CD4-positive, alpha-beta memory T cell (primary cell): ENCODE measurements around the gene SLX9. TPM values are rescaled to one million over a fixed set of nuclear protein-coding genes. Genes with fewer than 3 reads are reported as not detected.

ENCODE experiments used
- CTCF ChIA-PET: fragments of 350-600 bp; sonication (Branson Sonifier 250); formaldehyde crosslinking; loops from one replicate; lab custom pipeline; 2021; ENCODE audit warnings: inconsistent platforms; ENCODE audit not compliant: partially characterized antibody; lab: Charles Lee
- POLR2A ChIA-PET: fragments of 350-600 bp; sonication (Branson Sonifier 250); formaldehyde crosslinking; loops from one replicate; lab custom pipeline; 2021; ENCODE audit not compliant: partially characterized antibody; lab: Charles Lee
- DNase-seq, 5 donors: peaks; one replicate each; pipeline versions ENCODE4 v3.0.0 to v3.0.0-alpha.2; 2020 to 2022; ENCODE audit warnings: mixed read lengths in 1 of 5
- H3K27ac ChIP-seq: one replicate; pipeline ENCODE4 v1.7.0; 2013; ENCODE audit warnings: low read depth, low read length
- H3K27me3 ChIP-seq: 2 replicates; pipeline ENCODE4 v1.7.0; 2013; ENCODE audit warnings: mild to moderate bottlenecking, low read length, moderate library complexity; ENCODE audit not compliant: insufficient read depth
- H3K36me3 ChIP-seq: 2 replicates; pipeline ENCODE4 v1.7.0; 2013; ENCODE audit warnings: mild to moderate bottlenecking, low read length, moderate library complexity; ENCODE audit not compliant: insufficient read depth
- H3K4me1 ChIP-seq: 2 replicates; pipeline ENCODE4 v1.7.0; 2013; ENCODE audit warnings: mild to moderate bottlenecking, low read length, moderate library complexity; ENCODE audit not compliant: insufficient read depth
- H3K4me3 ChIP-seq, 2 donors: one replicate each; pipeline ENCODE4 v1.7.0; 2013; ENCODE audit warnings: low read length in 2 of 2, mild to moderate bottlenecking in 1 of 2
- H3K9me3 ChIP-seq, 2 donors: one replicate each; pipeline ENCODE4 v1.7.0; 2013; ENCODE audit warnings: low read length in 2 of 2, control low read depth in 1 of 2; ENCODE audit not compliant: control insufficient read depth in 1 of 2
- H3K27ac Mint-ChIP-seq, 7 donors: one replicate each; pipeline ENCODE4 v1.8.0; 2020 to 2021; ENCODE audit warnings: mixed read lengths in 7 of 7, mild to moderate bottlenecking in 6 of 7, inconsistent platforms in 3 of 7, moderate library complexity in 3 of 7
- H3K27me3 Mint-ChIP-seq, 2 donors: one replicate each; pipeline ENCODE4 v1.8.0; 2020 to 2021; ENCODE audit warnings: mixed read lengths in 2 of 2
- H3K36me3 Mint-ChIP-seq, 2 donors: one replicate each; pipeline ENCODE4 v1.8.0; 2020 to 2021; ENCODE audit warnings: mixed read lengths in 2 of 2, inconsistent platforms in 1 of 2, mild to moderate bottlenecking in 1 of 2
- H3K4me1 Mint-ChIP-seq, 4 donors: one replicate each; pipeline ENCODE4 v1.8.0; 2020 to 2021; ENCODE audit warnings: mixed read lengths in 4 of 4, mild to moderate bottlenecking in 1 of 4
- H3K4me3 Mint-ChIP-seq, 8 donors: one replicate each; pipeline ENCODE4 v1.8.0; 2020 to 2021; ENCODE audit warnings: mixed read lengths in 8 of 8, mild to moderate bottlenecking in 7 of 8, moderate library complexity in 6 of 8, inconsistent platforms in 3 of 8
- H3K9me3 Mint-ChIP-seq, 8 donors: one replicate each; pipeline ENCODE4 v1.8.0; 2020 to 2021; ENCODE audit warnings: mixed read lengths in 8 of 8, mild to moderate bottlenecking in 5 of 8, inconsistent platforms in 3 of 8, moderate library complexity in 1 of 8
- intact Hi-C: fragments of 100-400 bp; cut with micrococcal nuclease; formaldehyde crosslinking; loops from one replicate; pipeline ENCODE4 v1.15.1; 2023
- polyA plus RNA-seq, 2 donors: library from polyadenylated mRNA; unstranded; fragments of 300-500 nt; fragmentation: Illumina TruSeq; gene quantifications; one replicate each; pipeline ENCODE4 v1.2.3, GENCODE V29; 2021
- total RNA-seq, 2 experiments: library from RNA; stranded (reverse); gene quantifications; one replicate each; pipeline ENCODE4 v1.2.3, GENCODE V29; 2021

The SLX9 gene
- total and polyA plus RNA-seq, 4 experiments from 2014 or later: 9.4 to 21.6 (median 15.4) TPM

- no peak overlapping the region for H3K4me3 Mint-ChIP-seq
- peaks cover 0 to 2% (median 0%) of the 10 kb centered on the region in 8 donors for H3K9me3 Mint-ChIP-seq
- peaks cover 19 to 39% of the 10 kb centered on the region in 2 donors for H3K36me3 Mint-ChIP-seq
- ChIA-PET POLR2A (no interaction called here), CTCF (interaction anchor here (14.6 to 16.7 kb wide), 2 partner anchors 184 to 194 kb away, joined by 252 to 363 read pairs; no protein-coding TSS in a partner anchor)
- no peaks in the 10 kb centered on the region for H3K27me3 ChIP-seq
- no peaks in the 10 kb centered on the region for H3K27me3 Mint-ChIP-seq
- H3K9me3 ChIP-seq: no peaks in the 10 kb centered on the region
- intact Hi-C loops: no loop called here
- H3K4me1 ChIP-seq: peaks cover 34% of the 10 kb centered on the region
- H3K4me3 ChIP-seq: no peak overlapping the region
- H3K4me1 Mint-ChIP-seq: peaks cover 21 to 55% (median 41%) of the 10 kb centered on the region in 4 donors
- H3K36me3 ChIP-seq: peaks cover 28% of the 10 kb centered on the region
- peak overlapping the region in 4 of 7 donors; percentile 32 to 53 (median 42) for H3K27ac Mint-ChIP-seq
- no peak for DNase-seq
- H3K27ac ChIP-seq: no peak overlapping the region
These were observed 4.8 kb downstream of the SLX9 start for GRCh38 chr21:44944596-44944995.

- Histone ChIP-seq H3K4me1 (peaks cover 29% of the 10 kb centered on the region), H3K9me3 (no peaks in the 10 kb centered on the region), H3K27me3 (no peaks in the 10 kb centered on the region), H3K4me3 (no peak overlapping the region), H3K27ac (no peak overlapping the region), H3K36me3 (peaks cover 32% of the 10 kb centered on the region)
- intact Hi-C loops: no loop called here
- H3K4me1 Mint-ChIP-seq: peaks cover 13 to 50% (median 33%) of the 10 kb centered on the region in 4 donors
- H3K4me3 Mint-ChIP-seq: no peak overlapping the region
- POLR2A ChIA-PET: no interaction called here
- CTCF ChIA-PET: interaction anchor here (14.6 to 16.7 kb wide), 2 partner anchors 182 to 192 kb away, joined by 252 to 363 read pairs; no protein-coding TSS in a partner anchor
- H3K27ac Mint-ChIP-seq: no peak overlapping the region
- H3K36me3 Mint-ChIP-seq: peaks cover 19 to 39% of the 10 kb centered on the region in 2 donors
- DNase-seq: no peak
- H3K9me3 Mint-ChIP-seq: no peaks in the 10 kb centered on the region
- no peaks in the 10 kb centered on the region for H3K27me3 Mint-ChIP-seq
These were observed 6.6 kb downstream of the SLX9 start for GRCh38 chr21:44946254-44947041.

GRCh38 chr21:44947111-44947929 is 7.5 kb downstream of the SLX9 start:
- ChIA-PET CTCF (interaction anchor here (1.1 to 16.7 kb wide), 5 partner anchors 15 to 192 kb away, joined by 3 to 363 read pairs (median 15); partner anchors contain the start of gene UBE2G2), POLR2A (no interaction called here)
- no peak overlapping the region for H3K4me3 ChIP-seq
- H3K36me3 ChIP-seq: peaks cover 34% of the 10 kb centered on the region
- no peak for DNase-seq
- intact Hi-C loops: no loop called here
- no peaks in the 10 kb centered on the region for H3K27me3 Mint-ChIP-seq
- H3K27ac Mint-ChIP-seq: no peak overlapping the region
- no peak overlapping the region for H3K4me3 Mint-ChIP-seq
- no peaks in the 10 kb centered on the region for H3K9me3 Mint-ChIP-seq
- no peaks in the 10 kb centered on the region for H3K9me3 ChIP-seq
- peaks cover 7 to 41% (median 25%) of the 10 kb centered on the region in 4 donors for H3K4me1 Mint-ChIP-seq
- peaks cover 20% of the 10 kb centered on the region for H3K4me1 ChIP-seq
- peaks cover 15 to 37% of the 10 kb centered on the region in 2 donors for H3K36me3 Mint-ChIP-seq
- H3K27me3 ChIP-seq: no peaks in the 10 kb centered on the region
- H3K27ac ChIP-seq: no peak overlapping the region

DNA sequence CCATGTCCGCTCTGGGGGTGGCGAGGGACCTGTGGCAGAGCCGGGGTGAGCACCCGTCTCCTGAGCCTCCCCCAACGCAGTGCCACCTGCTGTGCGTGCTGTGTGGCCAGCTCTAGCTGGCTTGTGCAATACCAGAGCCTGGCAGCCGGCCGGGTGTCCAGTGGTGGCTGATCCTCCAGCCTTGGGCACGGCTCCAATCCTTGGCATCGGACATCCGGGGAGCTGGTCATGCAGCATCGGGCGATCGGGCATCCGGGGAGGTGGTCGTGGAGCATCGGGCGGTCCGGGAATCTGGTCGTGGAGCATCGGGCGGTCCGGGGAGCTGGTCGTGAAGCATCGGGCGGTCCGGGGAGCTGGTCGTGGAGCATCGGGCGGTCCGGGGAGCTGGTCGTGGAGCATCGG is 8.1 kb downstream of the SLX9 start:
- no peak overlapping the region for H3K4me3 ChIP-seq
- Mint-ChIP-seq H3K4me3 (no peak overlapping the region), H3K9me3 (no peaks in the 10 kb centered on the region), H3K36me3 (peaks cover 12 to 35% of the 10 kb centered on the region in 2 donors), H3K4me1 (peaks cover 4 to 39% (median 20%) of the 10 kb centered on the region in 4 donors), H3K27ac (no peak overlapping the region), H3K27me3 (no peaks in the 10 kb centered on the region)
- intact Hi-C loops: no loop called here
- ChIA-PET POLR2A (interaction anchor here (0.8 to 3.0 kb wide), 2 partner anchors 74 to 181 kb away, joined by 4 to 10 read pairs; no protein-coding TSS in a partner anchor), CTCF (interaction anchor here (1.1 to 16.7 kb wide), 7 partner anchors 15 to 340 kb away, joined by 3 to 363 read pairs (median 6); partner anchors contain the start of genes POFUT2 and UBE2G2)
- H3K9me3 ChIP-seq: no peaks in the 10 kb centered on the region
- no peak overlapping the region for H3K27ac ChIP-seq
- no peak for DNase-seq
- H3K27me3 ChIP-seq: no peaks in the 10 kb centered on the region
- H3K4me1 ChIP-seq: peaks cover 14% of the 10 kb centered on the region
- H3K36me3 ChIP-seq: peaks cover 34% of the 10 kb centered on the region

DNA sequence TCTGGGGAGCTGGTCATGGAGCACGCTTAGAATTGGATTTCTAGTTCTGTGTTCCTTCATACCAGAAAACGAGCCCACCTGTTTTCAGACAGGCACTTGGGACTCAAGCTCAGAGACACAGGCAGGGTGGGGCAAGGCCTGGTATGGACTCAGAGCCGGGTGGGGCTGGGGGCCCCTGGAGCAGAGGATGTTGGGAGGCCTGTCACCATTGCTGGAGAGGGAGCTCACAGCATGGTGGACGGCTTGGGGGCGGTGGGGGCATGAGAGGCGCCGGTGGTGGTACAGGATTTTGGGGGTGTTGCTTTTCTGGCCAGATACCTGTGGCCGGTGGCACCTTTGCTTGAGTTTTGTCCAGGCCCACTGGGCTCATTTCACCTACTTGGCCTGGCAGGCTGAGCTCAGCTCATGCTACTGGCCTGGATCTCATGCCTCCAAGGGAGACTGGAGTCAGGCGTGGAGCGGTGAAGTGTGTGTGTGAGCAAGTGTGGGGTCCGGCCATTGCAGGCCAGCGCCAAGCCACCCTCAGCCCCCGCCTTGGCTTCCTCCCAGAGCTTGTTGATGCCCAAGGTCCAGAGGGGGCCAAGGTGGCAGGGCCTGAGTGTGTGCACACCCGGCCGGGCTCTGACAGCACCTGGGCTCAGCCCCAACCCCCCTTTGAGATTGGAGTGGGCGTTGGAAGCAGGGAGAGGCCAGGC is 8.7 kb downstream of the SLX9 start:
- H3K4me3 Mint-ChIP-seq: no peak overlapping the region
- H3K4me1 Mint-ChIP-seq: peaks cover 4 to 33% (median 15%) of the 10 kb centered on the region in 4 donors
- ChIA-PET POLR2A (interaction anchor here (0.8 to 3.0 kb wide), 2 partner anchors 74 to 180 kb away, joined by 4 to 10 read pairs; no protein-coding TSS in a partner anchor), CTCF (interaction anchor here (1.1 to 16.7 kb wide), 7 partner anchors 15 to 339 kb away, joined by 4 to 363 read pairs (median 11); partner anchors contain the start of genes POFUT2 and UBE2G2)
- Histone ChIP-seq H3K9me3 (no peaks in the 10 kb centered on the region), H3K27me3 (no peaks in the 10 kb centered on the region), H3K36me3 (peaks cover 29% of the 10 kb centered on the region), H3K4me1 (peaks cover 9% of the 10 kb centered on the region), H3K27ac (no peak overlapping the region), H3K4me3 (no peak overlapping the region)
- peaks cover 12 to 35% of the 10 kb centered on the region in 2 donors for H3K36me3 Mint-ChIP-seq
- intact Hi-C loops: loop anchor here (1.0 kb wide), 2 partner anchors 189 to 491 kb away; no protein-coding TSS in a partner anchor
- H3K27ac Mint-ChIP-seq: no peak overlapping the region
- H3K27me3 Mint-ChIP-seq: no peaks in the 10 kb centered on the region
- no peaks in the 10 kb centered on the region for H3K9me3 Mint-ChIP-seq
- DNase-seq: no peak

DNA sequence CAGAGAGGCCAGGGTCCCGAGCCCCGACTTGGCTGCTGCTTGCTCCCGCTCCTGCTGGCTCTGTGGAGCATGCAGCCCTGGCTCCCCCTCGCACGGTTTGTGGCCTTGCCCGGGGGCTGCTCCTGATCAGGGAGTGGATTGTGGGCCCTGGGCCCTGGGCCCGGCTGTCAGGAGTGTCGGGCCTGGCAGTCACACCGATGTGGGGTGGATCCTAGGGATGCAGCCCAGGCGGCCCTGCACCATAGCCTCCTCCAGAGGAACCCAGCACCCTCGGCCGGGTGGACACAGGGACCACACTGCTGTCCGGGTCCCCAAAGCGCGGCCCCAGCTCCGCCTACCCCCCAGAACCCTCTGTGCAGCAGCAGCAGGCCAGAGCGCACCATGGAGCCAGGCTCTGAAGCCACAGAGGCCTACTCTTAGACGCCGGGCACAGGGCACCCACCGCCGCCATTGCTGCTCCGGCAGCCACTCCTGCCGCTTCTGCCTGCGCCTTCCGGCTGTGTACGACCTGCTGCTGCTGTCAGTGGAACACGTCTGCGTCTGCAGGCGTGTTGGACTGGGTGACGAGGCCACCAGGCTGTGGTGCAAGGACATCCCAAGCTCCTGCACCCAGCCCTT is 9.4 kb downstream of the SLX9 start:
- H3K27ac Mint-ChIP-seq: peak overlapping the region in 1 of 7 donors; percentile 52
- H3K36me3 Mint-ChIP-seq: peaks cover 12 to 33% of the 10 kb centered on the region in 2 donors
- intact Hi-C loops: loop anchor here (1.0 kb wide), 2 partner anchors 188 to 490 kb away; no protein-coding TSS in a partner anchor
- ChIA-PET CTCF (interaction anchor here (0.7 to 16.7 kb wide), 29 partner anchors 9 to 872 kb away, joined by 3 to 363 read pairs (median 4); partner anchors contain the start of genes POFUT2, SLX9 and UBE2G2), POLR2A (interaction anchor here (3.0 kb wide), 1 partner anchor 180 kb away, joined by 10 read pairs; no protein-coding TSS in a partner anchor)
- no peaks in the 10 kb centered on the region for H3K27me3 Mint-ChIP-seq
- Histone ChIP-seq H3K27ac (no peak overlapping the region), H3K4me3 (no peak overlapping the region), H3K36me3 (peaks cover 22% of the 10 kb centered on the region), H3K4me1 (peaks cover 9% of the 10 kb centered on the region), H3K9me3 (no peaks in the 10 kb centered on the region), H3K27me3 (no peaks in the 10 kb centered on the region)
- no peak for DNase-seq
- no peaks in the 10 kb centered on the region for H3K9me3 Mint-ChIP-seq
- H3K4me3 Mint-ChIP-seq: no peak overlapping the region
- H3K4me1 Mint-ChIP-seq: peaks cover 4 to 28% (median 12%) of the 10 kb centered on the region in 4 donors
